H1 (cell line): ENCODE results near the gene KDM4E. TPM values are rescaled to one million over a fixed set of nuclear protein-coding genes. Genes with fewer than 3 reads are reported as not detected.

Source experiments
- CTCF ChIA-PET: fragments of 300-600 bp; sonication (Branson Sonifier 250); formaldehyde crosslinking; loops from one replicate; lab custom pipeline; 2021; ENCODE audit not compliant: partially characterized antibody; lab: Charles Lee
- POLR2A ChIA-PET: fragments of 300-600 bp; sonication (Branson Sonifier 250); formaldehyde crosslinking; loops from one replicate; lab custom pipeline; 2021; ENCODE audit warnings: inconsistent platforms; ENCODE audit not compliant: partially characterized antibody; lab: Charles Lee
- DNase-seq, 2 experiments: peaks; one replicate each; pipeline versions ENCODE4 v3.0.0 to v3.0.0-alpha.2; 2010 to 2022; ENCODE audit warnings: low spot score in 2 of 2, low read depth in 1 of 2, mixed read lengths in 1 of 2
- FAIRE-seq: peaks from 2 replicates; lab custom pipeline; 2011; peaks lifted over from hg19 to GRCh38; lab: Jason Lieb, UNC
- H2AFZ ChIP-seq: 2 replicates; pipeline ENCODE4 v1.8.1; 2012; ENCODE audit warnings: low read length, inconsistent platforms
- H2AK5ac ChIP-seq: 2 replicates; pipeline ENCODE4 v1.6.1; 2013; ENCODE audit warnings: low read depth, low read length
- H2BK120ac ChIP-seq: replicated peaks from 2 replicates; pipeline ENCODE3; 2013; ENCODE audit warnings: low read depth, low read length, inconsistent platforms
- H2BK12ac ChIP-seq: 2 replicates; pipeline ENCODE4 v1.6.1; 2013; ENCODE audit warnings: low read depth, low read length
- H2BK15ac ChIP-seq: 2 replicates; pipeline ENCODE4 v1.6.1; 2013; ENCODE audit warnings: low read length
- H2BK20ac ChIP-seq: 2 replicates; pipeline ENCODE4 v1.6.1; 2013; ENCODE audit warnings: low read length
- H2BK5ac ChIP-seq: 2 replicates; pipeline ENCODE4 v1.6.1; 2013; ENCODE audit warnings: low read depth, low read length
- H3K14ac ChIP-seq: 2 replicates; pipeline ENCODE4 v1.6.1; 2013; ENCODE audit warnings: inconsistent platforms; ENCODE audit not compliant: insufficient read length
- H3K18ac ChIP-seq: 2 replicates; pipeline ENCODE4 v1.6.1; 2013; ENCODE audit warnings: low read length; ENCODE audit errors: extremely low read depth
- H3K23ac ChIP-seq: 2 replicates; pipeline ENCODE4 v1.6.1; 2013; ENCODE audit warnings: inconsistent platforms; ENCODE audit not compliant: insufficient read length
- H3K23me2 ChIP-seq: 2 replicates; pipeline ENCODE4 v1.6.1; 2013; ENCODE audit warnings: low read depth, low read length
- H3K27ac ChIP-seq: 2 replicates; pipeline ENCODE4 v1.6.1; 2011; ENCODE audit warnings: low read depth, low read length, inconsistent platforms
- H3K27me3 ChIP-seq, 4 experiments: replicated peaks in 1 of 4; 1 replicate in 1 of 4; 2 replicates in 3 of 4; pipeline versions ENCODE4 v1.6.1 to v1.8.1; 2011 to 2013; ENCODE audit warnings: low read length in 3 of 4, mild to moderate bottlenecking in 3 of 4, inconsistent platforms in 2 of 4, mixed read lengths in 2 of 4, moderate library complexity in 1 of 4; ENCODE audit not compliant: control insufficient read depth in 3 of 4, insufficient read depth in 3 of 4; ENCODE audit errors: extremely low read depth in 1 of 4
- H3K36me3 ChIP-seq, 4 experiments: 2 replicates each; pipeline versions ENCODE4 v1.6.1 to v1.8.1; 2011 to 2013; ENCODE audit warnings: mild to moderate bottlenecking in 4 of 4, low read length in 3 of 4, moderate library complexity in 2 of 4, control low read depth in 1 of 4, inconsistent platforms in 1 of 4; ENCODE audit not compliant: insufficient read depth in 4 of 4, control insufficient read depth in 2 of 4
- H3K4ac ChIP-seq: replicated peaks from 2 replicates; pipeline ENCODE3; 2013; ENCODE audit warnings: low read length, low read depth, mixed read lengths, inconsistent platforms; ENCODE audit not compliant: insufficient read length
- H3K4me1 ChIP-seq, 4 experiments: replicated peaks in 1 of 4; 1 replicate in 1 of 4; 2 replicates in 3 of 4; pipeline versions ENCODE4 v1.6.1 to v1.8.1; 2011 to 2013; ENCODE audit warnings: low read length in 3 of 4, inconsistent platforms in 2 of 4, mixed read lengths in 1 of 4; ENCODE audit not compliant: insufficient read depth in 4 of 4, control insufficient read depth in 3 of 4
- H3K4me2 ChIP-seq, 2 experiments: 2 replicates each; pipeline versions ENCODE4 v1.6.1 to v1.8.1; 2011 to 2013; ENCODE audit warnings: low read depth in 2 of 2, low read length in 2 of 2, control low read depth in 1 of 2, inconsistent platforms in 1 of 2, mild to moderate bottlenecking in 1 of 2; ENCODE audit not compliant: insufficient read depth in 1 of 2
- H3K4me3 ChIP-seq, 4 experiments: fragments of 200-600, 300-600 bp in 1 of 4; sonication (generic), shearing (Covaris generic), sonication (Bioruptor Twin) in 1 of 4; 2 replicates each; pipeline versions ENCODE4 v1.5.1 to v1.8.1; 2011 to 2016; ENCODE audit warnings: low read length in 4 of 4, low read depth in 3 of 4, control low read depth in 2 of 4, inconsistent platforms in 2 of 4, mild to moderate bottlenecking in 2 of 4, mixed read lengths in 1 of 4, moderate library complexity in 1 of 4; ENCODE audit not compliant: insufficient read depth in 2 of 4; ENCODE audit errors: extremely low read depth in 1 of 4
- H3K56ac ChIP-seq: replicated peaks from 2 replicates; pipeline ENCODE3; 2013; ENCODE audit warnings: low read depth, mild to moderate bottlenecking, mixed read lengths, low read length, inconsistent platforms; ENCODE audit not compliant: insufficient read length
- H3K79me1 ChIP-seq: 2 replicates; pipeline ENCODE4 v1.6.1; 2013; ENCODE audit warnings: low read depth, low read length, control low read depth
- H3K79me2 ChIP-seq, 2 experiments: 2 replicates each; pipeline versions ENCODE4 v1.6.1 to v1.8.1; 2012 to 2013; ENCODE audit warnings: low read length in 2 of 2, mild to moderate bottlenecking in 2 of 2, inconsistent platforms in 1 of 2; ENCODE audit not compliant: insufficient read depth in 2 of 2, control insufficient read depth in 1 of 2
- H3K9ac ChIP-seq, 4 experiments: replicated peaks in 1 of 4; 1 replicate in 1 of 4; 2 replicates in 3 of 4; pipeline versions ENCODE4 v1.6.1 to v1.8.1; 2011 to 2013; ENCODE audit warnings: low read depth in 3 of 4, low read length in 3 of 4, control low read depth in 2 of 4, mild to moderate bottlenecking in 2 of 4, moderate library complexity in 2 of 4, inconsistent platforms in 1 of 4; ENCODE audit errors: extremely low read depth in 1 of 4
- H3K9me3 ChIP-seq, 2 experiments: 2 replicates each; pipeline versions ENCODE4 v1.6.1 to v1.8.1; 2012 to 2013; ENCODE audit warnings: mild to moderate bottlenecking in 2 of 2, moderate library complexity in 2 of 2, control low read depth in 1 of 2, inconsistent platforms in 1 of 2, low read depth in 1 of 2, low read length in 1 of 2, mixed read lengths in 1 of 2; ENCODE audit not compliant: insufficient read depth in 2 of 2
- H4K20me1 ChIP-seq, 2 experiments: replicated peaks in 1 of 2; 2 replicates each; pipeline versions ENCODE3 to v1.8.1; 2011 to 2013; ENCODE audit warnings: inconsistent platforms in 2 of 2, low read length in 2 of 2, mild to moderate bottlenecking in 1 of 2; ENCODE audit not compliant: insufficient read depth in 2 of 2, control insufficient read depth in 1 of 2
- H4K5ac ChIP-seq: 2 replicates; pipeline ENCODE4 v1.6.1; 2013; ENCODE audit warnings: low read length, low read depth, mixed read lengths, inconsistent platforms; ENCODE audit not compliant: insufficient read length
- H4K8ac ChIP-seq: 2 replicates; pipeline ENCODE4 v1.8.0; 2013; ENCODE audit warnings: mild to moderate bottlenecking, moderate library complexity, low read length, inconsistent platforms; ENCODE audit not compliant: insufficient read depth; ENCODE audit errors: extremely low read depth
- H4K91ac ChIP-seq: replicated peaks from 2 replicates; pipeline ENCODE3; 2013; ENCODE audit warnings: low read length, mixed read lengths, inconsistent platforms; ENCODE audit not compliant: insufficient read length
- SP4 ChIP-seq: IDR thresholded peaks from 2 replicates; pipeline ENCODE4 v1.6.1; 2012; ENCODE audit warnings: low read length, inconsistent platforms
- WGBS, 2 experiments: shearing (Covaris generic) in 1 of 2; methylation state at CpG; one replicate each; pipeline versions ENCODE4 v1.1.6 to v1.1.7; 2013 to 2015; ENCODE audit warnings: low lambda C conversion rate in 2 of 2, mixed read lengths in 2 of 2, inconsistent platforms in 1 of 2, low coverage in 1 of 2, missing lambda C conversion rate in 1 of 2; ENCODE audit not compliant: insufficient replicate concordance in 2 of 2, insufficient coverage in 1 of 2, insufficient read length in 1 of 2; ENCODE audit errors: extremely low coverage in 1 of 2, missing lambda C conversion rate in 1 of 2; 5-methylcytosine and 5-hydroxymethylcytosine counted together
- polyA plus RNA-seq, 7 experiments: library from polyadenylated mRNA; depleted of rRNA in 3 of 7; stranded (reverse) in 5 of 7; unstranded in 2 of 7; fragments of >200 nt in 5 of 7; fragments of 200-250 nt in 2 of 7; gene quantifications; 1 replicate in 5 of 7; 2 replicates in 1 of 7; 4 replicates in 1 of 7; pipeline versions ENCODE4 v1.2.1 to v1.2.3, GENCODE V29; 2011 to 2013; ENCODE audit warnings: missing spikeins in 2 of 7, mixed read lengths in 2 of 7
- total RNA-seq: library from RNA; stranded (reverse); fragmentation: NEBNext Ultra II Directional; extraction: Animal tissue kit (Norgen Biotek cat#: 25700); gene quantifications from 2 replicates; pipeline ENCODE4 v1.2.1, GENCODE V29; 2021

KDM4E gene
- total and polyA plus RNA-seq, 2 of the 8 experiments (the other 6 are each of a cell fraction or from before 2014, with no cell fraction given) = not detected

GRCh38 chr11:94993400-94993943 lies 31.6 kb upstream of the KDM4E start:
- DNase-seq (no peak), FAIRE-seq (no peak)
- Histone ChIP-seq H2AFZ (no peak overlapping the region), H3K4me3 (no peak overlapping the region), H3K23ac (no peak overlapping the region), H2AK5ac (no peak overlapping the region), H3K4me2 (no peak overlapping the region), H4K20me1 (no peaks in the 10 kb centered on the region), H4K8ac (no peak overlapping the region), H2BK120ac (no peak overlapping the region), H4K5ac (no peak overlapping the region), H3K9ac (no peak overlapping the region), H3K79me2 (no peaks in the 10 kb centered on the region), H3K4me1 (no peaks in the 10 kb centered on the region), H3K9me3 (no peaks in the 10 kb centered on the region), H2BK20ac (no peak overlapping the region), H2BK15ac (no peak overlapping the region), H3K4ac (no peak overlapping the region), H2BK12ac (no peak overlapping the region), H3K27ac (no peak overlapping the region), H3K18ac (no peak overlapping the region), H3K56ac (no peak overlapping the region), H4K91ac (no peak overlapping the region), H3K14ac (no peak overlapping the region), H3K36me3 (no peaks in the 10 kb centered on the region), H2BK5ac (no peak overlapping the region), H3K27me3 (no peaks in the 10 kb centered on the region; a peak in 1 of 7 replicates), H3K23me2 (no peaks in the 10 kb centered on the region), H3K79me1 (no peaks in the 10 kb centered on the region)
- no peak for TF ChIP-seq SP4
- POLR2A ChIA-PET = no interaction called here
- WGBS, 2 experiments = 94% methylated on average over 2 of the region's 2 CpGs; no CpG with 5 or more reads in 1 of the 2 experiments
- CTCF ChIA-PET = interaction anchor here (0.6 to 1.0 kb wide), 3 partner anchors 76 to 453 kb away, joined by 3 read pairs; no protein-coding TSS in a partner anchor
